NCI-H1105 (cell line): Measurements from ENCODE around the gene LTF.
A peak's percentile ranks its signal among the peaks of the same experiment; 100 is the strongest.
"Not testable (repeated sequence)": the region's sequence is repeated elsewhere in the genome, so short reads cannot be mapped to it uniquely, and the experiment has no call there.

Source experiments
- DNase-seq: peaks from one replicate; lab custom pipeline; 2025; lab: John Stamatoyannopoulos, UW

Gene LTF

GRCh38 chr3:46440531-46441294, 24.0 kb downstream of the LTF start:
- DNase-seq, result no peak

GRCh38 chr3:46438831-46439230, 25.9 kb downstream of the LTF start:
- no peak for DNase-seq

- no peak for DNase-seq
These were observed 29.5 kb downstream of the LTF start for GRCh38 chr3:46435081-46435726.

GRCh38 chr3:46433841-46434240, 30.9 kb downstream of the LTF start:
- DNase-seq, result no peak

GRCh38 chr3:46433118-46433517, 31.6 kb downstream of the LTF start:
- DNase-seq, result not testable (repeated sequence)

- not testable (repeated sequence) for DNase-seq
These were observed 32.8 kb downstream of the LTF start for GRCh38 chr3:46431905-46432304.

GRCh38 chr3:46430879-46431278, 33.8 kb downstream of the LTF start:
- DNase-seq, result not testable (repeated sequence)

GRCh38 chr3:46429671-46430070, 35.0 kb downstream of the LTF start:
- DNase-seq, result no peak

- no peak for DNase-seq
These were observed 35.5 kb downstream of the LTF start for GRCh38 chr3:46429250-46429649.

GRCh38 chr3:46427916-46428833, 36.5 kb downstream of the LTF start:
- no peak for DNase-seq

GRCh38 chr3:46427404-46427803, 37.3 kb downstream of the LTF start:
- DNase-seq, result not testable (repeated sequence)

- DNase-seq, result not testable (repeated sequence)
These were observed 38.2 kb downstream of the LTF start for GRCh38 chr3:46426476-46426875.

- DNase-seq, result no peak
These were observed 41.1 kb downstream of the LTF start for GRCh38 chr3:46423588-46423987.

GRCh38 chr3:46422617-46423016, 42.1 kb downstream of the LTF start:
- DNase-seq, result no peak

GRCh38 chr3:46420931-46421330, 43.8 kb downstream of the LTF start:
- no peak for DNase-seq

- DNase-seq, result no peak
These were observed 44.9 kb downstream of the LTF start for GRCh38 chr3:46419816-46420215.

GRCh38 chr3:46417841-46418611, 46.7 kb downstream of the LTF start:
- no peak for DNase-seq

- DNase-seq, result no peak
These were observed 47.7 kb downstream of the LTF start for GRCh38 chr3:46416811-46417510.

- peak; percentile 74 for DNase-seq
These were observed 48.4 kb downstream of the LTF start for GRCh38 chr3:46416125-46416810.

GRCh38 chr3:46414739-46415138, 50.0 kb downstream of the LTF start:
- no peak for DNase-seq

- DNase-seq, result no peak
These were observed 50.8 kb downstream of the LTF start for GRCh38 chr3:46413951-46414350.
